IMR-90 (cell line): ENCODE measurements around the gene KAT7.

Source experiments
- CEBPB ChIP-seq: IDR thresholded peaks from 2 replicates; pipeline ENCODE4 v1.6.1; 2012; ENCODE audit warnings: low read depth, low read length, improper control_type of control experiment
- CHD1 ChIP-seq: IDR thresholded peaks from 2 replicates; pipeline ENCODE4 v1.6.1; 2012; ENCODE audit warnings: low read depth, low read length, improper control_type of control experiment
- MXI1 ChIP-seq: IDR thresholded peaks from 2 replicates; pipeline ENCODE4 v1.6.1; 2012; ENCODE audit warnings: low read depth, mild to moderate bottlenecking, low read length, moderate library complexity, borderline replicate concordance
- POLR2A ChIP-seq: IDR thresholded peaks from 2 replicates; pipeline ENCODE4 v1.6.1; 2012; ENCODE audit warnings: mild to moderate bottlenecking, low read depth, low read length
- RAD21 ChIP-seq: IDR thresholded peaks from 2 replicates; pipeline ENCODE4 v1.6.1; 2012; ENCODE audit warnings: low read length, improper control_type of control experiment
- RCOR1 ChIP-seq: IDR thresholded peaks from 2 replicates; pipeline ENCODE4 v1.6.1; 2012; ENCODE audit warnings: mild to moderate bottlenecking, low read length, improper control_type of control experiment; ENCODE audit not compliant: insufficient replicate concordance
- RFX5 ChIP-seq: IDR thresholded peaks from 2 replicates; pipeline ENCODE4 v1.8.0; 2012; ENCODE audit warnings: low read depth, mild to moderate bottlenecking, low read length, moderate library complexity
- SMC3 ChIP-seq: fragments of 150-350 bp; IDR thresholded peaks from 2 replicates; pipeline ENCODE4 v1.6.1; 2016; ENCODE audit warnings: low read depth, mild to moderate bottlenecking, antibody characterized with exemption, low read length, moderate library complexity
- USF2 ChIP-seq: fragments of 150-350 bp; IDR thresholded peaks from 2 replicates; pipeline ENCODE4 v1.6.1; 2017; ENCODE audit warnings: mild to moderate bottlenecking, antibody characterized with exemption, low read length, low read depth
- TF ChIP-seq, protein P1 (sequence below): conservative IDR thresholded peaks from 2 replicates; pipeline ENCODE4 v1.5.1; 2012; ENCODE audit warnings: mild to moderate bottlenecking, low read depth, low read length, improper control_type of control experiment

- no peak for TF ChIP-seq POLR2A
- TF ChIP-seq, protein P1, sequence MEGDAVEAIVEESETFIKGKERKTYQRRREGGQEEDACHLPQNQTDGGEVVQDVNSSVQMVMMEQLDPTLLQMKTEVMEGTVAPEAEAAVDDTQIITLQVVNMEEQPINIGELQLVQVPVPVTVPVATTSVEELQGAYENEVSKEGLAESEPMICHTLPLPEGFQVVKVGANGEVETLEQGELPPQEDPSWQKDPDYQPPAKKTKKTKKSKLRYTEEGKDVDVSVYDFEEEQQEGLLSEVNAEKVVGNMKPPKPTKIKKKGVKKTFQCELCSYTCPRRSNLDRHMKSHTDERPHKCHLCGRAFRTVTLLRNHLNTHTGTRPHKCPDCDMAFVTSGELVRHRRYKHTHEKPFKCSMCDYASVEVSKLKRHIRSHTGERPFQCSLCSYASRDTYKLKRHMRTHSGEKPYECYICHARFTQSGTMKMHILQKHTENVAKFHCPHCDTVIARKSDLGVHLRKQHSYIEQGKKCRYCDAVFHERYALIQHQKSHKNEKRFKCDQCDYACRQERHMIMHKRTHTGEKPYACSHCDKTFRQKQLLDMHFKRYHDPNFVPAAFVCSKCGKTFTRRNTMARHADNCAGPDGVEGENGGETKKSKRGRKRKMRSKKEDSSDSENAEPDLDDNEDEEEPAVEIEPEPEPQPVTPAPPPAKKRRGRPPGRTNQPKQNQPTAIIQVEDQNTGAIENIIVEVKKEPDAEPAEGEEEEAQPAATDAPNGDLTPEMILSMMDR = 0 out of 2 replicates have a peak, but pooled peaks have one; percentile 5
- 0 out of 2 replicates have a peak, but pooled peaks have one; percentile 3 for TF ChIP-seq RAD21
- TF ChIP-seq USF2 = no peak
- no peak for TF ChIP-seq SMC3
- TF ChIP-seq MXI1 = no peak
- TF ChIP-seq CEBPB = no peak
- TF ChIP-seq CHD1 = no peak
- TF ChIP-seq RCOR1 = no peak
- no peak for TF ChIP-seq RFX5
These were observed 71.8 kb downstream of the KAT7 start for GRCh38 chr17:49859991-49860953.
